Activated gamma-delta T cell treated with anti-CD3 and anti-CD28 coated beads, Interleukin-2, amount 50 U/mL, for 16 hours (primary cell): ENCODE data around the gene EFCC1.

Source experiments
- DNase-seq: peaks from one replicate; pipeline ENCODE4 v3.0.0-alpha.2; 2020; ENCODE audit warnings: low read depth

EFCC1 gene

DNA sequence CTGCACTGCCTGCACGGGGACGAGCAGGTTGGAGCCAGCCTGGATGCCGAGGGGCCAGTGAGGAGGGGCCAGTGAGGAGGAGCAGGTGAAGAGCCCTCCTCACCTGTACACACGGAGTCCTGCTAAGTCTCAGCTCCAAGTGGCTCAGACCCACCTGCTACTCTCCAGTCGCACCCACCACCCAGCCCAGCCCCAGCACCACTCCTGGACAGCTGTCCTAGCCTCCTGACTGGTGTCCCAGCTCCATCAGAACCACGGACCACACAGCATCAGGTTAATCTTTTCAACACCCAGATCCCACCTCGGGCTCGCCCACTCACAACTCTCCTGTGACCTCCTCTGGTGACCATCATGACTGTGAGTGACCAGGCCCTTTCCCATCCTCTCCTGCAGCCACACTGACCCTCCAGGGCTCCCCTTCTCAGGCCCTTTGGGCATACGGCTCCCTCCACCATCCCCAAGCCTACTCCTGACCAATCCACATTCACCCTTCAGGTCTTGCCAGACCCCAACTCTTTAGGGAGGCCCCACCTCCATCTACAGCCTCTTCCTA is 13.8 kb downstream of the EFCC1 start:
- no peak for DNase-seq

- no peak for DNase-seq
Measured at GRCh38 chr3:129015388-129016105, 14.4 kb downstream of the EFCC1 start.

DNA sequence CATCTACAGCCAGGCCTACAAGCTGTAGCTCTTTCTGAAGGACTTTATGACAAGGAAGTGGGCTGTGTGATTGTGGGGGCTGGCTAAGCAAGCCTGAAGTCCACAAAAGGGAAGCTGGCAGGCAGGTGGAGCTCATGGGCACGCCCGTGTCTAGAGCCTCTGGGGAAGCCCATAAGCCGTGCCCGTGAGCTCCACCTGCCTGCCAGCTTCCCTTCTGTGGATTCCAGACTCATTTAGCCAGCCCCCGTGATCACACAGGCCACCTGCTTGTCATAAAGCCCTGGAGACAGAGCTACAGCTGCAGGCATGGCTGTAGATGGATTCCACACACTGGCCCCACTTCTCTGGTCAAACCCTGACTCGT is 15.2 kb downstream of the EFCC1 start:
- peak; percentile 38 for DNase-seq

GRCh38 chr3:129016720-129017483 is 15.8 kb downstream of the EFCC1 start:
- no peak for DNase-seq

DNA sequence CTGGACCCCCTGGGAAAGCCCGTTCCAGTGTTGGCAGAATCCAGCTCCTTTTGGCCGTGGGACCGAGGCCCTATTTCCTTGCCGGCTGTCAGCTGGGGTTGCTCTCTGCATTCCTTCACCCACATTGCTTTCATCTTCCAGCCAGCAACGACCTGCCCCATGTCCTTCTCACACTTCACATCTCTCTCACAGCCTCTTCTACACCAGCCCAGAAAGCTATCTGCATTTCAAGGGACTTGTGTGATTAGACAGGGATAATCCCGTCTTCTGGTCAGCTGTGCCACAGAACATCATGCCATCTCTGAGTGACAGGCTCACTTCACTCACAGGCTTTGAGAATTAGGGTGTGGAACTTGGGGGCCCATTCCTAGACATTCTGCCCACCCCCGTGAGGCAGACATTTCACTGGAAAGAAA is 16.4 kb downstream of the EFCC1 start:
- no peak for DNase-seq

GRCh38 chr3:129018271-129018670 is 17.2 kb downstream of the EFCC1 start:
- no peak for DNase-seq

DNA sequence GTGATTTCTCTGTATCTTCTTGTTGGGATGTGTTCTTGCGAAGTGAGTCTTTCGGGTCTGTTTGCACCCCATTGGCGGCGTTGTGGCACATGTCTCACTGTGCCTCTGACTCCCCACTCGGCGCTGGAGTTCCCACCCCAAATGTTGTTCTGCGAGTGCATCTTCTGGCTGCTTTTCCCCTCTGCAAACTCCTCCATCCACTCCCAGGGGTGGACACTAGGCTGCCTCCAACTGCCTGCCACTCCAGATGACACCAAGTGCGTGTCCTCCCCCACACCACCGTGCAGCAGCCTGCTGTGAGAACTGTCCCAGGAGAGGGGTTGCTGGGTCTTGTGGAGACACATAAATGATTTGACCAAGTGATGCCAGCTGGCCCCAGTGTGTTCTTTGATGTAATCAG is 17.6 kb downstream of the EFCC1 start:
- DNase-seq: no peak

- DNase-seq: no peak
Measured at GRCh38 chr3:129019266-129019665, 18.2 kb downstream of the EFCC1 start.

DNA sequence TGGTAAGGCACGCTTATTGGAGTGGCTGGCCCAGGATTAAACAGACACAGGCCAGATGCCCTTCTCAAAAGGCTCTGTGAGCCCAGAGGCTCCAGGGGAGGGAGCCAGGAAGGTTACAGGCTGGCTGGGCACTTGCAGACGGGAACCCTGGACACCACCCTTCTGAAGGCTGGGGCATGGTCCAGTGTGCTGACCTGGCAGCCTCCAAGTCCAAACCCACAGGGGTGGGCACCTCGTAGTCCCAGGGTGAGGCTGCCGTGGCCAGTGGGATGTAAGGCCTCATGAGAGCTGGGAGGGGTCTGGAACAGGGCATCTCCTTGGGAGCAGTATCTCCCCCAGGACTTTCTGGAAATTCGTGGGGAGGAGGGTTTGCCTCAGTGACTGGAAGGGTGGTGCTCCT is 19.6 kb downstream of the EFCC1 start:
- no peak for DNase-seq

DNA sequence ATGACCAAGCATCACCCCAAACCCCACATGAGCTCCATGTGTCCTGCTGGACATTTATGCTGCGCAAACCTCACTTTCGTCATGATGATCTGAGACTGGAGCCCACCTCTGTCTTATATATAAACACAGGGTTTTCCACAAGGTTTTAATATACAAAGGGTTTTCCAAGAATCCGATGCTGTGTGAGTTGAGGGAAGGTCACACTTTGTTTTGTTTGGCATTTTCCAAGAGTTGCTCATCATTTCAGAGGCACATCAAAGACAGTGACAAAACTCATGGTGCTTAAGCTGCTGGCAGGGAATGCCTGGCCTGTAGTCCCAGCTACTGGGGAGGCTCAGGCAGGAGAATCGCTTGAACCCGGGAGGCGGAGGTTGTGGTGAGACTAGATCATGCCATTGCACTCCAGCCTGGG is 20.0 kb downstream of the EFCC1 start:
- no peak for DNase-seq

GRCh38 chr3:129022114-129023007 is 21.3 kb downstream of the EFCC1 start:
- no peak for DNase-seq

GRCh38 chr3:129023008-129023358 is 21.9 kb downstream of the EFCC1 start:
- DNase-seq: no peak

DNA sequence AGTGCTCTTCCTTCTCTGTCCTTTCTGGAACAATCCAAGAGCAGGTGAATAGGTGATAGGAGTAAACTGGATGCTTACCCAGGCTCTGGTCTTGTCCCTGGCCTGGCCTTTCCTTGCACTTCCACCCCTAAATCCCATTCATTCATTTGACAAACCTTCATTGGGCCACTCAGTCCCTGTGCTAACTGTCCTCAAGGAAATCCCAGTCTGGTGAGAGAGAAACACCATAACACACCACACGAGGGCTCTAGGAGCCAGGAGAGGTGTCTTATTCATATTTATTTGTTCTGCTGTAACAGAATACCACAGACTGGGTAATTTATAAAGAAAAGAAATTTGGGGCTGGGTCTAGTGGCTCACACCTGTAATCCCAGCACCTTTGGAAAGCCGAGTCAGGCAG is 22.8 kb downstream of the EFCC1 start:
- DNase-seq: no peak

DNA sequence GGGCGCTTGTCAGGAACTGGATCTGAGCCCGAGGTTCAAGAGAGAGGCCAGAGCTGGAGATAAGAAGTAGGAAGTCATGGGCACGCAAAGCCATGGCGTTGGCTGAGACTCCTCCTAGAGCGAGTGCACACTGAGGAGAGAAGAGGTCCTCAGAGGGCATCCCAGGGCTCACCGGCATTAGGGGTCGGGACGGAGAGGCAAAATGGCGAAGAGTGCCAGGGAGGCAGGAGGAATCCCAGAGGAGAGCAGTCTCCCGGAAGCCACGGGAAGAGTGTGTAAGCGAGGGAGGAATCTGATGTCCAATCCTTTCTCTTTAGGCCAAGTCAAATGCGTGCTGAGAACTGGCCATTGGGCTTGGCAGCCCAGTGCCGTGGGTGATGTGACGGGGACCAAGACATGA is 24.0 kb downstream of the EFCC1 start:
- DNase-seq: no peak

DNA sequence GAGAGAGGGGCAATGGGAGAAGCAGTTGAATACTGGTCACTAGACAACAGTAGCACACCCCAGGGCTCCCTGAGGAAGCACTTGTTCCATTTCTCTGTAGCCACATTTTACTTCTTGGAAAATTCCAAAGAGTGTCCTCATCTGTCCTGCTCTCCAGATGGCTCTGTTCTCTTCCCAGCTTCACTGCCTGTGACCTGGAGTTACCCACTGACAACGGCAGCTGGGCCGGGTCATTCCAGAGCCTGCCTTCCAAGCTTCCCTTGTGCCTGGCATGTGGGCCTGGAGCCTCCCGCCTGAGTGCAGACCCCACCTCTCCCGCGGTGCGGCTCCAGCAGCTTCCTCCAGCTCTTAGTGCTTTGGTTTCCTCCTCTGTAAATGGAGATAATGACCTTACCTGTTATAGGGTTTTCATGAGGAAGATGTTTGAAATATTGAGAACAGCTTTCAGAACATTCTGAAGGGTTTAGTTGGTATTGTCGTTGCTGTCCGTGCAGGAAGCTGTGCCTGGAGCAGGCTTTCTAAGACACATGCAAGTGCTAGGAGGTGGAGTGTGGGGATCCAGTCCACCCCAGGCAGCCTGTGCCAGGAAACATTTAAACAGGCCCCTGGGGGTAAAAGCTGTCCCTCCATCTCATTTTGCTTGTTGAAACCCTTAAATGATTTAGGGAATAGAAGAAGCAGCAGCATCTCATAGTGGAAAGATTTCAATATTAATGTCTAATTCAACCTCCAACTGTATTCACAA is 24.8 kb downstream of the EFCC1 start:
- DNase-seq: no peak

- peak; percentile 89 for DNase-seq
Measured at GRCh38 chr3:129026728-129027543, 25.8 kb downstream of the EFCC1 start.

- DNase-seq: no peak
Measured at GRCh38 chr3:129027544-129027880, 26.4 kb downstream of the EFCC1 start.

DNA sequence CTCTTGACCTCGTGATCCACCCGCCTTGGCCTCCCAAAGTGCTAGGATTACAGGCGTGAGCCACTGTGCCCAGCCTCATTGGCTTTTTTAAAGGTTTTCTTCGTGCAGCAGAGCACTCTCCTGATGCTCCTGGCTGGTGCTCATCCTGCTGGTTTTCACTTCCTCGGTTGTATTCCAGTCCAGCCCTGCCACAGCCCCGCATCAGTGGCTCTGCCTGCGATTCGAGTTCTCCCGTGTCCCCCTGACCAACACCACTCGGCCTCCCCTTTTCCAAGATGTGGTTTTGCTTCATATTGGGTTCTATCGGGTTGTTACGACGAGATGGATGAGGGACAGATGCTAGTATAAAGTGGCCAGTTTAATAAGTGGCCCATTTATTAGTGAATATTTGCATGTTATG is 27.8 kb downstream of the EFCC1 start:
- no peak for DNase-seq

DNA sequence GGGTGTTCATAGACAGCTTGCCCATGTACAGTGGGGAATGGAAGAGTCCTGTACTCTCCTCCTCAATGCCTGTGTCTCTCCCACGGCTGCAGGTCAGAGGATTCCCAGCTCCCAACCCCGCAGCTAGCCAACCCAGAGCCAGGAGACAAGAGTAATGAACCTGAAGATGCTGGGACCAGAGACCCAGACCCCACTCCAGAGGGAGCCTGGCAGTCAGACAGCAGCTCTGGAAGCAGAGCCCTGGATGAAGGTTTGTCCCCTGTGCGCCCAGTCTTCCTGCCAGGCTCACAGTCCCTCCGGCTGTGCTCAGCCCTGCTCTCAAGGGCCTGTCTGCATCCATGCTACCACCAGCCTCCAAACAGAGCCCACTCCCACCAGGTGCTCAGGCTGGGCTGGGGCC is 29.5 kb downstream of the EFCC1 start:
- no peak for DNase-seq

- no peak for DNase-seq
Measured at GRCh38 chr3:129031476-129032215, 30.5 kb downstream of the EFCC1 start.
